NCI-H526 (cell line): ENCODE measurements around the gene INTS7.
"Not testable (repeated sequence)": the region's sequence is repeated elsewhere in the genome, so short reads cannot be mapped to it uniquely, and the experiment has no call there.

Experiments
- DNase-seq, 2 experiments: peaks; one replicate each; lab custom pipeline; 2025; lab: John Stamatoyannopoulos, UW

INTS7 gene

DNA sequence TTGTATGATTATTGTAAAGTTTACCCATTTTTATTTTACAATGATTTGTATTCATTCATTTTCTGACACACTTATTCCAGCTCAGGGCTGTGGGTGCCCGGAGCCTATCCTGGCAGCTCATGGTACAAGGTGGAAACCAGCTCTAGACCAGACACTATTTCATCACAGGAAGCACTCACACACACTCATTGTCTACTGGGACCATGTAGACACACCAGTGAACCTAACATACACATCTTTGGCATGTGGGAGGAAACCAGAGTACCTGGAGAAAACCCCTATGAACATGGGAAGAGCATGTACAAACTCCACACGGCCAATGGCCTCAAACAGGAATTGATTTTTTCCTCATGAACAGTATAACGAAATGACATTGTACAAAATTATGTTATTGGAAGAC, 2.5 kb upstream of the INTS7 start:
- no peak for DNase-seq

DNA sequence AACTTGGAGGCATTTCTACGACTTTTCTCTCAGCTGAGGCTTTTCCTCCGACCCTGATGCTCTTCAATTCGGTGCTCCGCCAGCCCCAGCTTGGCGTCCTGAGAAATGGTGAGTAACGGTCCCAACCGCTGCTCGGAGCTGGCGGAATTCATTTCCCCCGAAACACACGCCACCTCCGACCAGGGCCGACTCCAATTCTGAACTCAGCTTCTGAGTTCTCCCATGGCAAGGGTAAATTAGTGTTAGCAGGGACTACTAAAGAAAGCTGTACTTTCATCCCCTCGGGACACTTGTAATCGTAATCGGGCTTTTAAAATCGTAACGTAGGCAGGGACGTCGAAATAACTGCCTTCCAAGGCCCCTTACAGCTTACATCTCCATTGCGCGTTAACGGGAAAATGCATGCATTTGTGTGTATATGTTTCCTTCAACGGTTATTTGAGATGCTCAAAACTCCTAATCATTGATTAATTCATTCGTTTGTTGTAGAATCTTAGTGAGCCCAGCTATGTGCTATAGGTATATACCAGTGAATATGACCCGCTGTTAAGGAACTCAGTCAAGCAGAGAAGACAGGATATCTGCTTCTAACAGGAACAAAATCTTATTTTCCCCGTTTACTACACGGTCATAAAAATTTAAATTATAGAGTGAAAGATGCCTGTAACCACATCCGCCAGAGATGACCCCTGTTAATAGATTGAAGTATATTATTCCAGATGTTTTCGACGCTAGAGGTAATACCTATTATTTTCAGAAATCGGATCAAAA, 663 bp upstream of the INTS7 start:
- peak in 1 of 2 experiments; percentile 46 for DNase-seq

DNA sequence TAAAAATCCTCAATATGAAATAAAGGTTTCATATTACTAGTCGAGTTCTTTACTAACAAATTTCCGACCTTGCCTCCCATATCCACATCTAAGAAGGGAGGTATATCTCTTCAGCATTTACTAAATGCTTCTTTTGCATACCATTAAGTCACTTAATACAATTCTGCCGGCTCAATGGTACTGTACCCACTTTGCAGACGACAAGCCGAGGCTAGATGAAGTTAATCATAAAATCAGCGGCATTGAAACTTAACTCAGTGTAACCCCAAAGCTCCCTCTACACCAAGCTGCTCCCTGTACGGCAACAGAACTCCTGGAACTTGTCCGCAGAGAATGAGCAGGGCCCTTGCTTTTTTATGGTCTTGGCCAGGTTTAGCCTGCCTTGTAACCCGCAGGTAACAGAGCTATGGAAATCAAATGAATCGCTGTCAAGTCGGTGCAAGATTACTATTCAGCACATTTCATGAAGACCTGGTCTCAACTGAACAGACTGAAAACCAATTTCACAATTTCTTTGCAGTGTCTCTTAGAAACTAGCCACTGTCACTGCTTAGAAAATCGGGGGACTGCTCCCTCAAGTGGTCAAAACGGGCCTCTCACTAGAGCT, 738 bp downstream of the INTS7 start:
- DNase-seq: no peak

DNA sequence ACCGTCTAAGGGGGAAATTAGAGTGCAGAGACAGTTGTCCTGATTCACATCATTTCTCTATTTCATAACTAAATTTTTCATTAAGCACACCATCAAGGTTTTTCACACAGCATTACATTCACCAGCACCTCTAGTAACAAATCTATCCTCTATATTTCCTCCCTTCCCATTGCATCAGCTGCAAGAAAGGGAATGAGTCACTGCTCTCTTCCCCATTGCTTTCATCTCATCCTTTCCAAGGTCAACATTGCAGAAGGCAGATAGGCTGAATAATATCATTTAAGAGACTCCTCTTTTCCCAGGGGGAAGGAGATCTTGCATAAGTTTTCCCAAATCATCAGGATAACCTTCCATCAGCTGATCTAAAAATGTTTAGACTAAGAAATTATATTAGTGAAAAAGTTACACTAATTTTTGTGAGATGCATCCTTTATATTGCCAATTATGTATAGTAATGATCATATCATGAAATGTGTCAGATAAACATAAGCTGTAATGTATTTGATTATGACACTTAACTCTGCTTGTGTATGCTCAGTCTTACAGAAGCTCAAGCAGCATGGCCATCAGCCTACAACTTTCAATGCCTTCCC, 4.3 kb downstream of the INTS7 start:
- no peak for DNase-seq

DNA sequence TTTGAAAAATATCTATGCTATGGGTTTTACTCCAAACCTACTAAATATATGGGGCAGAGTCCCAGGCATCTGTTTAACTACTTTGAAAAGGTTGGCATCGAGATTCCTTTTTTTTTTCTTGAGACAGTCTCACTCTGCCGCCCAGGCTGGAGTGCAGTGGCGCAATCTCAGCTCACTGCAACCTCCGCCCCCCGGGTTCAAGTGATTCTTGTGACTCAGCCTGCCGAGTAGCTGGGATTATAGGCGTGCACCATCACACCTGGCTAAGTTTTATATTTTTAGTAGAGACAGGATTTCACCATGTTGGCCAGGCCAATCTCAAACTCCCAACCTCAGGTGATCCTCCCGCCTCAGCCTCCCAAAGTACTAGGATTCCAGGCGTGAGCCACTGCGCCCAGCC, 7.6 kb downstream of the INTS7 start:
- not testable (repeated sequence) for DNase-seq

DNA sequence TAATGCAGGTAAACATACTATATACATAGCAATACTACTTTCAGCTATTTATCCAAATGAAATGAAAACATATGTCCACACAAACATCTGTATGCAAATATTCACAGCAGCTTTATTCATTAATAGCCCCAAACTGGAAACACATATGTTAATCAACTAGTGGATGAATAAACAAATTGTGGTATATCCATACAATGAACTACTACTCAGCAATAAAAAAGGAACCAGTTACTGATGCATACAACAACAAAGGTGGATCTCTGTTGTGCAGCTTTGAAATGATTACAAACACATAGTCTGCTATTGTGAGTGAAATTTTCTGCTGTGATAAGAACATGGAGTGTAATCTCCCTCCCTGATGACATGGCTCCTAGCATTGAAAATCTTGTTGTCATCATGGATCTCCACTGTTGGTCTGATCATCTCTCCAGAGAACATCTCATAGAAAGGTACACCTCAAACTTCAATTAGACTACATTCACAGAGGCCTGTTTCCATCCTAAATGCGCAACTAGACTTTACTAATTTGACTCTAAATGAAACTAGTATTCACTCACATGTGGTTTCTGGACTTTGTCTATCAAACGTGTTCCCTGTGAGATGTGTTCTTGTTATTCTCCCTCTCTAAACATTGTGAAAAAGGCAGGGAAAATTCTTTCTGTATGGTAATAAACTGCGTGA, 10.7 kb downstream of the INTS7 start:
- no peak for DNase-seq

DNA sequence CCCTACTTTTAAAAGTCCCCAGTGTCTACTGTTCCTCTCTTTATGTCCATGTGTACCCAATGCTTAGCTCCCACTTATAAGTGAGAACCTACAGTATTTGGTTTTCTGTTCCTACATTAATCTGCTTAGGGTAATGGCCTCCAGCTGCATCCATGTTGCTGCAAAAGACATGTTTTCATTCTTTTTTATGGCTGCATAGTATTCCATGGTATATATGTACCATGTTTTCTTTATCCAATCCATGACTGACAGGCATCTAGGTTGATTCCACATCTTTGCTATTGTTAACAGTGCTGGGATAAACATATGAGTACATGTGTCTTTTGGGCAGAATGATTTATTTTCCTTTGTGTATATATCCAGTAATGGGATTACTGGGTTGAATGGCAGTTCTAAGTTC, 12.4 kb downstream of the INTS7 start:
- DNase-seq: not testable (repeated sequence)

DNA sequence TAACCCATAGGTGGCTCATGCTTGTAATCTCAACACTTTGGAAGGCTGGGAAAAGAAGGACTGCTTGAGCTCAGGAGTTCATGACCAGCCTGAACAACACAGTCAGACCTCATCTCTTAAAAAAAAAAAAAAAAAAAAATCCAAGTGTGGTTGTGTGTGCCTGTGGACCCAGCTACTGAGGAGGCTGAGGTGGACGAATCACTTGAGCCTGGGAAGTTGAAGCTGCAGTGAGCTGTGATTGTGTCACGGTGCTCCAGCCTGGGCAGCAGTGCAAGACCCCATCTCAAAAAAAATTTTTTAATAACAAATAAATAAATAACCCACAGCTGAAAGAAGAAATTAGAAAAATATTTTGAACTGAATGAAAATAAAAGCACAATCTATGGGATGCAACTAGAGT, 13.8 kb downstream of the INTS7 start:
- no peak for DNase-seq

DNA sequence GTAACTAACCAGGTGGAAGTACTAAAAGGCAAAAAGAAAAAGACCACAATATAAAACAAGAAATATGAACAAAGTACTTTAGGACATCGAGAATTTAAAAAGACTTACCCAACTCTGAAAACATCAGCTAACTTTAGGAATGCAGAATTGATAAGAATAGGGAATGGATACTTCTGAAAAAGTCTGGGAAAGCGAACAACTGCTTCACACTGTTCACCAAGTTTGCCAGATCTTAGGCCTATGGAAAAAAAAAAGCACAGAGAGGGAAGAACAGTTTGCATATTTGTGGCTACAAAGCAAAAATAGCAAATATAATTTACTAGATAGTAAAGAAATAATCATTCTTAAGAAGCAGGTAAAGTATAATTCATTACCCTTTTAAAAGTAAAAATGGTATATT, 14.4 kb downstream of the INTS7 start:
- DNase-seq: no peak

DNA sequence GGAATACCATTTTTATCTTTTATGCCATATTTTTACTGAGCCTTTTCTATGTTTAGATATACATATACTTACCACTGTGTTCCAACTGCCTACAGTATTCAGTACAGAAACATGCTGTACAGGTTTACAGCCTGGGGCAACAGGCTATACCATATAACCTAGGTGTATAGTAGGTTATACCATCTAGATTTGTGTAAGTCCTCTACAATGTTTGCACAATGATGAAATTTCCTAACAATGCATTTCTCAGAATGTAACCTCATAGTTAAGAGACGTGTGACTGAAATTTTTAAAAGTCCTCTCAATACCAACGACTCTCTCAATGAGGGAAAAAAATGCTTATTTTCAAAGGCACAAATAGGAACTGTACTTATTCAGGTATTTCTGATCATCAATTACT, 21.7 kb downstream of the INTS7 start:
- no peak for DNase-seq

DNA sequence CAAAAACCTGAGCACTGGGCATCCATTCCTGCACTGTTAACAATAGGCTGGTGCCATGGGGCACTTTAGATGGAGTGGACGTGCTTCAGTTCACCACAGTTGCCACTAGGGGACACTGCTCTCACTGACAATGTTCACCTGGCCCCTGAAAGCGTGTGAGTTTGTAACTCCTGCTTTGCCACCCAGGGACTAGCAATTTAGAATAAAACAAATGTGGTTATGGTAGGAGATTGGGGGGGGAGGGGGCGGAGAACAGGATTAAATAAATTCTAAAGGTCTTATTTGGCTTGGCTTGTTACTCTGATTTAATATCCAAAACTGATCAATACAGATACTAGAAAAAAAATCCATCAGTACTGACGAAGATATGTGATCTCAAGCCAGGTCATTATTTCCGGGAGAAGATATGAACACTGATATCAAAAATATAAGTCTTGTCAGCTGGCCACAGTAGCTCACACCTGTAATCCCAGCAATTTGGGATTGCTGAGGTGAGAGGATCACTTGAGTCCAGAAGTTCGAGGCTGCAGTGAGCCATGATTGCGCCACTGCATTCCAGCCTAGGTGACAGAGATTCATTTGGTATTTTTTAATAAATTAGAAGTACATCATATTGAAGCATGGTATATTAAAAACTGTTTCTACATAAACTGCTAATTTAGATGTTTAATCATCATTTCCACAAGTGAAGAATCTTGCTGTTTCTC, 23.2 kb downstream of the INTS7 start:
- DNase-seq: peak; percentile 0 to 61

DNA sequence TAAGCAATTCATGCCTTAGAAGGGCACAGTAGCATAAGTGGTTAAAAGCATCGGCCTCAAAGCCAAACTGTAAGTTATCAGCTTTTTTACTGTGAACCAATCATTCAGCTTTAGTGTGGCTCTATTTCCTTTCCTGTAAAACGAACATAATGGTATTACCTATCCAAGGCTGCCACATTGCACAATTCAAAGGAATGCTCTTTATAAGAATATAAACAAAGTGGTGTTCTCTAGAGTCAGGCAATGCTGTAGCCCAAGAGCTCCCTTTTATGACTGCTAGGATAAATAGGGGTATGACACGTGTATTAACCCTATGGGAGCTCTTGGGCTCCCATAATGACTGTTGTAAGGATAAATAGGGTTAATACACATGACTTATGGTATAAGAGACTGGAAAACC, 25.4 kb downstream of the INTS7 start:
- DNase-seq: no peak

DNA sequence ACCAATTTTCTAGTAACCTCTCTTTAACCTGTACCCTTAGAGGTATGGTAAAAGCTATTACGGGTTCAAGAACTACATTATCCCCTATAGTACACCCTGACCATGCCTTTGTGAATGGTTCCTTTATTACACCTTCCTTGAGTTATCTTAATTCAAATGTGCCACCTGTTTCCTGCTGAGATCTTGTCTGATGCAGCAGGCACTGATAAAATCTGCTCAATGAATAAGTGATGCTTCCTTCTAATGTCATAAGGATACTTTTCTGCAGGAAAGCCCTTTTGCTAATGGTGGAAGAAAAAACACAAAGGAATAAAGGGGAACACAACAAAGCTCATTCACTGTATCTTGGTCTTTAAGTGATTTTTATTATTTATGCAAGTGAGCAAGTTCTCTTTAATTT, 25.8 kb downstream of the INTS7 start:
- no peak for DNase-seq

DNA sequence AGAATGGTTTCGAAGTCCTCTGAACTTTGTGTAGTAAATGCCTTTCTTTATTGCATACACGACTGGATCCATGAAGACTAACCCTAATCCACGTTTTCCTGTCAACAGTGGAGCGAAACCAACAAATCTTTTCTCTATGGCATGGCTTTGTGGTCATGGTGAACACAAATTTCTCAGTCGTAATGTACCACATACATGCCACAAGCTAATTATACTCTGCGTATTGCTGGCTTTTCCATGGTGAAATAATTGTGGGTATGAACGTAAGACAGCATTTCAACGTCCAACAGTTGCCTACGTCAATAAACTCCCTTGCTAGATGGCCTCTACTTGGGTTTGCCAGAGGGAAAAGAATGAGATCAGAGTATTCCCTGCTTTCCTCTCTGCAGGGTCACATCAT, 27.5 kb downstream of the INTS7 start:
- DNase-seq: no peak

DNA sequence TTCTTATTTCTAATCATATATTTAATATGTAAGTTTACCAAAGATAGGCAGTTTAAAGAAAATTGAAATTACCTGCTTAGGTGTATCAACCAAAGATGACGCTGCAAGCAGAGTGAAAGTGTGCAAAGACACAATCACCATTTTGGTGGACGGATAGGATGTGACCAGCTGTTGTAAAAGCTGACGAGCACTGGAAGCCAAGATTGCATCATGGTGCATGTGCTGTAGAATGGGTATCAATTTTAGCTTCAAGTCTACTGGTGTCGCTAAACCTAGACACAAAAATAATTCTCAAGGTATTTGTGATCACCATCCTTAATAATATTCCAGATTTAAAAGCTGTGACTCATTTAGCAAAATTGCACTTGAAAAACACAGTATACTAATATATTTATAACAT, 28.2 kb downstream of the INTS7 start:
- DNase-seq: no peak

DNA sequence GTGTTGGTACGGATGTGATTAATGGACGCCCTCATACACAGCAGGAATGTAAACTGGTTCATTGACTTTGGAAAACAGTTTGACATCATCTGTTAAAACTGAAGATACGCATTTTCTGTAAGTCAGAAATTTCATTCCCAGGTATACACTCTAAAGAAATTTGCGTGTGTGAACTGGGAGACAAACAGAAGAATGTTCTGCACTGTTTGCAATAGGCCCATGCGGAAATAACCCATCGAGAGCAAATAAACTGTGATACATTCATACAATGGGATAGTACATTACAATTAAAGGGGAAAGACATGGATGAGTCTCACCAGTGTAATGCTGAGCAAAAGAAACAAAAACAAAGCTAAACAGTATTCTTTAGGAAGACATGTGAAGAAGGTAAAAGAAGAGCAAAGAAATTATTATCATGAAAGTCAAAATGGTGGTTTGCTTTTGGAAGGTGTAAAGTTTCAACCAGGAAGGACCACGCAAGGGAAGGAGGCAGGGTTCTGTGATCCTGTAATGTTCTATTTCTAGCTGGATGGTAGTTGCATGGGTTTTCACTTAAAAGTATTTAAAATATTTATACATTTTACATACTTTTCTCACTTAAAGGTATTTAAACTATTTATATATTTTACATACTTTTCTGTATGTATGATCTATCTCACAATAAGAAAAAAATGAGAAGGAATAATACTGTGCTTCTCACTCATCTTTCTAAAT, 30.3 kb downstream of the INTS7 start:
- no peak for DNase-seq

DNA sequence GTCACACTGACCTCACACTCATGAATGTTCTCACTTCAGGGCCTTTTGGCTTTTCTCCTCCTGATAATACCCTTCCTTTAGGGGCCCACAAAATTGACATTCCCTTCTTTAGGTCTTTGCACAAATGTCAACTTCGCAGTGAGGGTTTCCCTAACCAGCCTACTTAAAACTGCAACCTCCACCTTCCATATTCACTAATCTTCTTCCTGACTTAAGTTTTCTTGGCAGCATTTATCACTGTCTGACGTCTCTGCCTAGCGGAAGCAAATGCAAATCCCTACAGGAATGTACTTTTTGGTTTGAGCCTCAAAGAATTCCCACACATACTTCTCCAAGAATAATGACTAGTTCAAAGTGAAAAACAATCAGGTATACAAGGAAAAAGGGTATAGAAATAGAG, 32.8 kb downstream of the INTS7 start:
- DNase-seq: no peak

DNA sequence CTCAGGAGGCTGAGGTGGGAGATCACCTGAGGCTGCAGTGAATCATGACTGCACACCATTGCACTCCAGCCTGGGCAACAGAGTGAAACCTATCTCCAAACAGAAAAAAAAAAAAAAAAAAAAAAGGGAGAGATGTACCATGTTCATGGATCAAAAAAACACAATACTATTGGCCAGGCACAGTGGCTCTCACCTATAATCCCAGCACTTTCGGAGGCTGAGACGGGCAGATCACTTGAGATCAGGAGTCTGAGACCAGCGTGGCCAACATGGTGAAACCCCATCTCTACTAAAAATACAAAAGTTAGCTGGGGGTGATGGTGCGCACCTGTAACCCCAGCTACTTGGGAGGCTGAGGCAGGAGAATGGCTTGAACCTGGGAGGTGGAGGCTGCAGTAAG, 37.9 kb downstream of the INTS7 start:
- not testable (repeated sequence) for DNase-seq

DNA sequence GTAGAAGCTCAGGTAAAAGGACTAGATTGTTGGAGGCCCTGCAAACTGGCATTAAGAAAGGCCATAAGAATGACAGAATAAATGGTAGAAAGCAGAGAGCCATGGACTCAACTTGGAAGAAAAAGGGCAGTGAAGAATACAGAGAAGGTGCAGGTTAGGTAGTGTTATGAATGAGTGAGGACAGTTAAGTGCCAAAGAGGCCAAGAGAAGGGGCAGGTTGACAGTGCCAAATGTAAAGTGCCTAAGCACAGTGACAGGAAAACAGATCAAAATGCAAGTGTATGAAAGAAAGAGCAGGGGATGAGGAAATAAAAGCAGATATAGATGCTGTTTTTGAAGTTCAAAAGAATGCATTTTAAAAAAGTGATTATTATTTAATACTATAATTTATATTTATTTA, 43.7 kb downstream of the INTS7 start:
- DNase-seq: no peak

DNA sequence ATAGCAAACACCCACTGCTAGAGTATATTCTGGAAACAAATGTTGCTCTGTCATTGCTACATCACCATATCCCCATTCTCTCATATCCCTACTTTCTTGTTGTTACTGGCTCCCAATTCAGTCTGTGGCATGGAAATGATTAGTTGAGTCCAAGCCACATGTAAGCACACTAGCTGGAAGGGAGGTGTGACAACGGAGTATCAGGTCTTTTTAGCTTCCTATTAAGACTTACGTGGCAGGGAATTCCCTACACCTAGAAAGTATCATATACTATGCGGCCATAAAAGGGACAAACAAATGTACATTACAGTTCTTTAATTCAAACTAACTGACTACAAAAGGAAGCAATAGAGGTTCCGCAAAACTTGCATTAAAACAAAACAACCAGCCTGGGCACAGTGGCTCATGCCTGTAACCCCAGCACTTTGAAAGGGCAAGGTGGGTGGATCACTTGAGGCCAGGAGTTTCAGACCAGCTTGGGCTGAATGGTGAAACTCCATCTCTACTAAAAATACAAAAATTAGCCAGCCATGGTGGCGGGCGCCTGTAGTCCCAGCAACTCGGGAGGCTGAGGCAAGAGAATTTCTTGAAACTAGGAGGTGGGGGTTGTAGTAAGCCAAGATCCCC, 48.6 kb downstream of the INTS7 start:
- DNase-seq: no peak

DNA sequence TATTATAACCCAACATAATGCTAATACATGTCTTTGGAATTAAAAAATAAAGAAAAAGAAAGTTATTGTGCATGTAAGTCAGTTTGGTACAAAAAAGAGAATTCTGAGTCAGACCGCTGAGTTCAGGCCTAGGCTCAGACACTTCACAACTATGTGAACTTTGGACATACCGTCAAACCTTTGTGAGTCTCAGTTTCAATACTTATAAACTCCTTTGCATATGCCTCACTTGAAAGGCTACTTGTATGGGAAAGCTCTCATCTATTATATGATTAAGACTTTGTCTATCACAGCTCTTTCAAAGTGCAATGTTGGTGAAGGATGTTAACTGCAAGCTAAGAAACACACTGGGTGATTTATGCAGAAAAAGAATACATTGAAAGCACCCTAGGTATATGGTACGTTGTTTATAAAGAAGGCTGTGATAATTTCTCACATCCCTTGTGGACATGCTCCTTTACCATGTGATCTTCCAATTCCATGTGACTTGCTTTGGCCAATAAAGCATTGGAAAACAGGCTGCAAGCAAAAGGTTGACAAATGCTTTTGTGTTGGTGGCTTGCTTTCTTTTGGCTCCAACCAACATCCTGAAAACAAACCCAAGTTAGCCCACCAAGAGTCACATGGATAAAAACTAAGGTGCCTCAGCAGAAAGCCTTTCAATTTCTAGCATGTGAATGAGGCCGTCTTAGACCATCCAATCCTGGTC, 49.6 kb downstream of the INTS7 start:
- DNase-seq: no peak
